Activated T-cell treated with anti-CD3 and anti-CD28 coated beads for 4 hours (primary cell): ENCODE data around the gene UNC13C.
"Not testable (repeated sequence)": the region's sequence is repeated elsewhere in the genome, so short reads cannot be mapped to it uniquely, and the experiment has no call there.

Experiments used
- DNase-seq: peaks from one replicate; pipeline ENCODE4 v3.0.0-alpha.2; 2020

The UNC13C gene

DNA sequence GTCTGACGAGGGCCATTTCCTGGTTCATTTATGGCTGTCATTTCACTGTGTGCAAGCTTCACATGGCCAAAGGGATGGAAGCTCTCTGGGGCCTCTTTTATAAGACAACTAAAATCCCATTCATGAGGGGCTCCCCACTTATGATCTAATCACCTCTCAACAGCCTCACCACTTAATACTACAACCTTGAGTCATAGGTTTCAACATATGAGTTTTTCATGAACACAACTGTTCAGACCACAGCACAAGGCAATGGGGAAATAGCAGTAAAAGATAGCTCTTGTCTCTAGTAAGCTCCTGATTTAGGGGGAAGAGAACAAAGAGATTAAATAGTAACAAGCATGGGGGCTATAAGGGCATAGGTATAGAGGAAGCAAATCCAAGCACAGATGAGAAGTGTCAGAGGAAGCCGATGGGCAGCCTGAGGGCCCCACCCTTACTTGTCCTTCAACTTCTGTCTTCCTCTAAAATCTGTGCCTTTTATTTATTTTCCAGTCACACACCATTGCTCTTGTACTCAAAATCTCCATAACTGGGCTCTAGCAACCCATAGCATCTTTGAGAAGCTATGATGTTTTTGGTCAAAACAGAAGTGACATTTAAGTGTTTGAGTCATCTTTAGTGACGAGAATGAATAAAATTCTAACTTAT lies 329.1 kb downstream of the UNC13C start:
- no peak for DNase-seq

GRCh38 chr15:54307926-54308325 lies 329.7 kb downstream of the UNC13C start:
- DNase-seq = no peak

GRCh38 chr15:54312528-54312927 lies 334.3 kb downstream of the UNC13C start:
- DNase-seq = no peak

DNA sequence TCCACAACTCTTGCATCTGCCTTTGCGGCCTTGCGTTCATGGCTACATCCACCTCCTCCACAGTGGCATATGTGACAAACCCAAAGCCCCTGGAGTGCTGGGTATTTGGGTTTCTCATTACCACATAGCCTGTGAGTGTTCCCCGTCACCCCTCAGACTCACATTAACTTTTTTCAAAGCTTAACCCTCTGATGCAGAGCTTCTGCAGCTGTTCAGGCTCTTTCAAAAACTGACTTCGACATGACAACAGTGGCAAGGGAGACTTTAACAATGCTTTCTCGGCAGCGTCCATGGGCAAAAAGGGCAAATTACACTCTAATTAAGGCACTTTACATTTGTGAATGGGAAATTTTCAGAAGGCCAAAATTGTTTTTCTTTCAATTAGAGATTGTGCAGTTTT lies 343.2 kb downstream of the UNC13C start:
- DNase-seq = no peak

DNA sequence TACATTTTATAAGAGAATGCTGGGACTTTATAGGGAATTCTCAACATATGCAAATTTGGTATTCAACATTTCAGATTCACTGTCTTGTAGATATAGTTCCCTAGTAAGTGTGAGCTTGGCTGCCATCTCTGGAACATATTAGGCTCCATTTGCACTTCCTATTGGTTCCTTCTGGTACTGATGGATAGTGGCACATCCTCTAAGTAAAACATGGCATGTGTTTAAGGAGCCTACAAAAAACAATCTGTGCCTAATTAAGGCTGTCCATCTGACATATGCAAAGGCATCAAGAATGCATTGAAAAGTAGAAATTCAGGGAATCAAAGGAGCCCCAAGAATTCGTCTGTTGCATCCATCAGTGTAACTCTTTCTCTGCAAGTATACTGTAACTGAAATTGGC lies 344.1 kb downstream of the UNC13C start:
- no peak for DNase-seq

DNA sequence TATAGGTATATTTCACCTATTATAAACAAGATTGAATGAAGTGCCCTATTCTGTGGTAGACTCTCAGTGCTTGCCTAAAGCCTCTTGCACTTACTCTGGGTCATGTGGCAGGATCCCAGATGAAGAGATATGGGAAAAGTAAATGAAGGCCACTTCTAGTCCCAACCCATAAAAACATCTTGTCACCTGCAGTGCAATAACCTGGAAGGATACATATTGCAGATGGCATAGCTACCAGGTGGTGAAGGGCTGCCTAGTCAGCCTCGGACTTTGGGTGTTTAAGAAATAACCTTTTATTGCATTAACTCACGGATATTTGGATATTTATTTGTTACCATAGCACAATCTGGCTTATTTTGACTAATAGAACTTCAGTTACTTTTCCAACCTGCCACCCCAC lies 367.1 kb downstream of the UNC13C start:
- no peak for DNase-seq

DNA sequence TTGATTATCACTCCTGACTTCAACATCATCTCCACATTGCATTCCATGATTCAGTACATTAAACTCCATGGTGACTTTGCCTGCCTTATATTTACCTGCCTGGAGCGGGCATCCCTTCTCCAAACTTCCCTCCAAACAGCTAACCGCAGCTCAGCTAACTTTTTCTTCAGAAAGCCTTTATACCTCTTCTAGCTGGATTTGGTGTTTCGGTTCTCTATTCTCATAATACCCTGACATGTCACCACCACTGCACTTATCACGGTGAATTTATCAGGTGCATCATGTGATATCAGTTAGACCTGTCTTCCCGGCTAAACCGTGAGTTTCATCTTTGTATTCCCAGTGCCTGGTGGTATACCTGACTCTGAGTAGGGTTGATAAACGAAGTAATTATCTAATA lies 367.6 kb downstream of the UNC13C start:
- DNase-seq = no peak

DNA sequence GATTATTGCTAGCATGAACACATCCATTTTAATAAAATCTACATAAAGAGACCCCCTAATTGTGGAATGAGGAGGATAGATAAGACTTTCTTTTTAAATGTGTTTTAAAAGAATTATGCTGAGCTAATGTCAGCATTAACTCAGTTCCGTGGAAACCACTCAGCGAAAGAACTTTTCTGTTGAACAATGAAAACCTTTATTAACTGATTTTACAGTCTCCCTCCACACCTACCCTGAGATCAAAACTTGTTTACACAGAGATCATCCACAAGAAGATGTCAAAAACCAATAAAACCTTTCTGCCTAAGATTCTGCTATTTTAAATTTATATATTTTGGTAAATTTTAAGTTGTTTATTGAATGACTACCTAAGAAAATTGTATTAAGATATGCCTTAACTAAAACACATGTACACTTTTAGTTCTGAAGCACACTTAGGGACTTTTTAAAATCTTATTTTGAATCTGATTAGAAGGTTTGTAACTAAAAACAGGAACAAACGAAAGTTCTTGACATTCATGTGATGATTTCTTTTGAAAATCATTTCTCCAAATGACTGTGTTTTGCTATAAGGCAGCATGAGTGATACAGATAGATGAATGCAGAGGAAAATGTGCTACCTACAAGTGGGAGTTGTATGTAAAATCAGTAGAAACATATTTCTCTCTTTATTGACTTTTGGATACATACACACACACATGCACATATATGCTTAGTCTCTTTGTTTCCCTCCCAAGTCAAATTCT lies 369.0 kb downstream of the UNC13C start:
- no peak for DNase-seq

- no peak for DNase-seq
These were observed 375.5 kb downstream of the UNC13C start for GRCh38 chr15:54353726-54354125.

- DNase-seq = no peak
These were observed 376.1 kb downstream of the UNC13C start for GRCh38 chr15:54354341-54354740.

DNA sequence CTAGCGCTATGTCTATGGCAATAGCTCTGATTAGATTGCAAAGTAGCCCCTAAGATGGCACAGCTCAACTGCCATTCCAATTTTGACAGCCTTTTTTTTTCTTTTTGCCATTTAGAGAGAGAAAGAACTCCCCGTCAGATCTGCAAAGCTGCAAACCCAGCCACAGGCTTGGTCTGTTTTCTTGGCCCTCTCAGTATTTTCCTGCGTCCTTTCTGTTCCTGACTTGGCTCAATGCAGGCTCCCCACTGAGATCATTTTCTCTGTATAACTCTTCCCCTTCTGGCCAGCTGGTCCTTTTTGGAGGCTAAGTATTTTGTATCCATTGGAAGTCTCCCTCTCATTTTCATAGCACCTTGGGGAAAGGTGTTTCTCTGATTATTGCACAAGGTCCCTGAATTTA lies 386.7 kb downstream of the UNC13C start:
- no peak for DNase-seq

DNA sequence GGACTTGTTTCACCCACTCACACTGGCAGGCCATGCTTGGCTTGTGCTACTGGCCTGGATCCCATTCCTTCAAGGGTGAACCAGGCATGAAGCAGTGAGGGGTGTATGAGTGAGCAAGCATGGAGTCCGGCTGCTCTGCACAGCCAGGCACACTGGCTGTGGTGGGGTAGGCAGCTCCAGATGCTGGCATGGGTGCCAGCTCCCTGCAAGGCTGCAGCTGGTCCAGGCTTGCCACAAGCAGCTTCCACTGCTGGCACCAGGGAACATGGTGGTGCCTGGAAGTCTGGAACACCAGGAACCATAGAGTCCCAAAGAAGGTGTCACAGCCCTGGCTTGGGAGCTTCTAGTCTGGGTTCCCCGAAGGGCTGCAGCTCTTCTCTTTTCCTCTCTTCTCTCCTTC lies 395.1 kb downstream of the UNC13C start:
- no peak for DNase-seq

GRCh38 chr15:54374184-54374952 lies 396.1 kb downstream of the UNC13C start:
- no peak for DNase-seq

DNA sequence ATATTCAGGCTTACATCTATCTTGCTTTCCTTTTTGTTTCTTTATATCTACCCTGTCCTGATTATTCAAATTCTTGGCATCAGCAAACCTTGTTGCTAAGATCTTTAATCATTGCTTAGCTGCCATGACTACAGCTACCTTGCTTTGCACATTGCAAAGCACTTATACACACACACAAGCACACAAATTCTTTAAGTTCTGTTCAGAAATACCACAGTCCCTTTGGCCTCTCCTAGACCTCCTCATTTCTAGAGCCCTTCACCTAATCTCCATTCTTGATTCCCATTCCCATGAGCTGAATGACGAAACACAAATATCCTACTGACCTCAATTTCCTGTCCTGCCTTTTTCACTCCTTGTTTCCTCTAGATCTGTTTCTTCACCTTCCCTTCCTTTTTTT lies 409.6 kb downstream of the UNC13C start:
- DNase-seq = no peak

DNA sequence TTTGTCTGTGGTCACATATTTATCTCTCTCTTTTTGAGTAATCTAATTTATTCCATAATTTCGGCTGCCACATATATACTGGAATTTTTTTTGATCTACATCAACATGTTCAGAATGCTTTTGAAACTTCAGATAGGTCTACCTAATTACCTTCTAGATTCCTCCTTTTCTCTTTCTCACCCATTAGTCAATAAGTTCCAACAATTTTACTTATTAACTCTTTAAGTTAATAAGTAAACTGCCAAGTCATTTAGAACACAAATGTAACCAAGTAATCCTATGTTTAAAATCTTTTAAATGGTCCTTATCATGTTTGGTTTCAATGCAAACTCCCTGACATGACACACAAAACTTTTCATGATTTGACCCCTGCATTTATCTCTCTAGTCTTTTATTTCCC lies 410.5 kb downstream of the UNC13C start:
- DNase-seq = no peak

- DNase-seq = no peak
These were observed 432.2 kb downstream of the UNC13C start for GRCh38 chr15:54410481-54410880.

GRCh38 chr15:54424171-54424570 lies 445.9 kb downstream of the UNC13C start:
- no peak for DNase-seq

DNA sequence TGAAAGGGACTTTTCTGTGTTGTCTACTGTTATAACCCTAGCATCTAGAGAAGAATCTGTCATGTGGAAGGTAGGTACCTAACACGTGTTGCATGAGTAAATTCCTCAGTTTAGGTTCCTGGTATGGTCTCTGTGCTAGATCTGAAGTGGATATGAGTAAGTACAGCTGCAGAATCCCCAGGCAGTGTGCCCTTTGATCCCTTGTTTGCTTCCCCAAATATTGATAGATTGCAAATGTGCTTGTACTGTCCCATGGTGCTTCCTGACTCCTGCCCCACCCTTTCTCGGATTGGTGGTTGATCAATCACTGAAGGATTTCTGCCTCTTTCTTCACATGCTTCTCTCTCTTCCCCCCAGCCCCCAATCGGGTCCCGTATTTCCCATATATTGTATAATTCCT lies 450.4 kb downstream of the UNC13C start:
- DNase-seq = no peak

DNA sequence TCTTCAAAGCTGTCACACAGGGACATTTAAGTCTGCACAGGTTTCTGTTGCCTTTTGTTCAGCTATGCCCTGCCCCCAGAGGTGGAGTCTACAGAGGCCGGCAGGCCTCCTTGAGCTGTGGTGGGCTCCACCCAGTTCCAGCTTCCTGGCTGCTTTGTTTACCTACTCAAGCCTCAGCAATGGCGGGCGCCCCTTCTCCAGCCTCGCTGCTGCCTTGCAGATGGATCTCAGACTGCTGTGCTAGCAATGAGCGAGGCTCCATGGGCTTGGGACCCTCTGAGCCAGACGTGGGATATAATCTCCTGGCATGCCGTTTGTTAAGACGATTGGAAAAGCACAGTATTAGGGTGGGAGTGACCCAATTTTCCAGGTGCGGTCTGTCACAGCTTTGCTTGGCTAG lies 472.0 kb downstream of the UNC13C start:
- DNase-seq = not testable (repeated sequence)

- DNase-seq = no peak
These were observed 478.2 kb downstream of the UNC13C start for GRCh38 chr15:54456413-54456812.

- no peak for DNase-seq
These were observed 484.3 kb downstream of the UNC13C start for GRCh38 chr15:54462511-54462913.

GRCh38 chr15:54481819-54482218 lies 503.6 kb downstream of the UNC13C start:
- no peak for DNase-seq

DNA sequence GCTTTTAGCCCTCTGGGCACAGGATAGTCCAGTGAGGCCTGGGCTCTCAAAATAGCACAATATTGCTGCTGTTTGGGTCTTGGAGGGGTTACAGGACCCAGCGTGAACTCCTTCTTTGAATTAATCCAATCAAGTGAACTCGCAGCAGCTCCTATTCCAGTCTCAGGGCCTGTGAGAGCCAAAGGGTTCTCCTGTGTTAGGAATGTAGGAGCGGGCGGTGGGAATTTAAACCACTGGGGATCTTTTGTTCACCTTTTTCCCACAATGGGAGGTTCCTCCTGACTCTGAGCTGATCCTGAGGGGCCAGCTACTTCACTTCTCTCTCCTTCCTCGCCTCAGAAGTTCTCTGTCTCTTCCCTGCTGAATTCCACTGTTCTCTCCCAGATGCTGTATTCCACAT lies 504.0 kb downstream of the UNC13C start:
- no peak for DNase-seq

GRCh38 chr15:54500330-54500729 lies 522.1 kb downstream of the UNC13C start:
- DNase-seq = no peak
